Measurements from ENCODE around the gene INSRR.

- TF ChIP-seq, protein P1, sequence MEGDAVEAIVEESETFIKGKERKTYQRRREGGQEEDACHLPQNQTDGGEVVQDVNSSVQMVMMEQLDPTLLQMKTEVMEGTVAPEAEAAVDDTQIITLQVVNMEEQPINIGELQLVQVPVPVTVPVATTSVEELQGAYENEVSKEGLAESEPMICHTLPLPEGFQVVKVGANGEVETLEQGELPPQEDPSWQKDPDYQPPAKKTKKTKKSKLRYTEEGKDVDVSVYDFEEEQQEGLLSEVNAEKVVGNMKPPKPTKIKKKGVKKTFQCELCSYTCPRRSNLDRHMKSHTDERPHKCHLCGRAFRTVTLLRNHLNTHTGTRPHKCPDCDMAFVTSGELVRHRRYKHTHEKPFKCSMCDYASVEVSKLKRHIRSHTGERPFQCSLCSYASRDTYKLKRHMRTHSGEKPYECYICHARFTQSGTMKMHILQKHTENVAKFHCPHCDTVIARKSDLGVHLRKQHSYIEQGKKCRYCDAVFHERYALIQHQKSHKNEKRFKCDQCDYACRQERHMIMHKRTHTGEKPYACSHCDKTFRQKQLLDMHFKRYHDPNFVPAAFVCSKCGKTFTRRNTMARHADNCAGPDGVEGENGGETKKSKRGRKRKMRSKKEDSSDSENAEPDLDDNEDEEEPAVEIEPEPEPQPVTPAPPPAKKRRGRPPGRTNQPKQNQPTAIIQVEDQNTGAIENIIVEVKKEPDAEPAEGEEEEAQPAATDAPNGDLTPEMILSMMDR (IDR thresholded peaks at IDR 0.05), result no peak
- TF ChIP-seq EP300 (IDR thresholded peaks at IDR 0.05), result no peak
- no peak for TF ChIP-seq POLR2A (IDR thresholded peaks at IDR 0.05)
These were observed 25.0 kb upstream of the INSRR start for GRCh38 chr1:156883919-156884318.

All from gastroesophageal sphincter (tissue), 3 donors.